ES-I3 (cell line): ENCODE measurements around the gene ZNF787.
A peak's percentile ranks its signal among the peaks of the same experiment; 100 is the strongest.

ENCODE experiments used
- H3K36me3 ChIP-seq: 2 replicates; pipeline ENCODE4 v1.6.1; 2013; ENCODE audit warnings: mild to moderate bottlenecking, low read length, control low read depth, moderate library complexity; ENCODE audit not compliant: insufficient read depth
- H3K4me1 ChIP-seq: 2 replicates; pipeline ENCODE4 v1.6.1; 2013; ENCODE audit warnings: mild to moderate bottlenecking, control low read depth, low read length; ENCODE audit not compliant: insufficient read depth
- H3K9ac ChIP-seq: 2 replicates; pipeline ENCODE4 v1.6.1; 2013; ENCODE audit warnings: low read depth, mild to moderate bottlenecking, low read length, moderate library complexity
- H3K9me3 ChIP-seq: 2 replicates; pipeline ENCODE4 v1.6.1; 2013; ENCODE audit warnings: mild to moderate bottlenecking, low read length, moderate library complexity; ENCODE audit not compliant: control insufficient read depth, insufficient read depth

The ZNF787 gene

GRCh38 chr19:56139847-56140582 lies 18.9 kb upstream of the ZNF787 start:
- Histone ChIP-seq H3K4me1 (peaks cover 5% of the 10 kb centered on the region), H3K9ac (peak overlapping the region; percentile 29), H3K9me3 (no peaks in the 10 kb centered on the region), H3K36me3 (no peaks in the 10 kb centered on the region)

- H3K4me1 ChIP-seq: peaks cover 5% of the 10 kb centered on the region
- H3K9ac ChIP-seq: no peak overlapping the region
- no peaks in the 10 kb centered on the region for H3K36me3 ChIP-seq
- no peaks in the 10 kb centered on the region for H3K9me3 ChIP-seq
These were observed 17.0 kb upstream of the ZNF787 start for GRCh38 chr19:56138069-56138468.

- Histone ChIP-seq H3K9ac (no peak overlapping the region), H3K4me1 (peaks cover 5% of the 10 kb centered on the region), H3K9me3 (no peaks in the 10 kb centered on the region), H3K36me3 (no peaks in the 10 kb centered on the region)
These were observed 16.3 kb upstream of the ZNF787 start for GRCh38 chr19:56137405-56137804.

GRCh38 chr19:56136362-56136761 lies 15.3 kb upstream of the ZNF787 start:
- Histone ChIP-seq H3K9me3 (no peaks in the 10 kb centered on the region), H3K36me3 (no peaks in the 10 kb centered on the region), H3K4me1 (peaks cover 5% of the 10 kb centered on the region), H3K9ac (peak overlapping the region; percentile 32; the same call in 1 of the 2 replicates)

- no peaks in the 10 kb centered on the region for H3K36me3 ChIP-seq
- peaks cover 5% of the 10 kb centered on the region for H3K4me1 ChIP-seq
- no peak overlapping the region for H3K9ac ChIP-seq
- H3K9me3 ChIP-seq: no peaks in the 10 kb centered on the region
These were observed 13.5 kb upstream of the ZNF787 start for GRCh38 chr19:56134654-56134921.

- Histone ChIP-seq H3K36me3 (no peaks in the 10 kb centered on the region), H3K9ac (no peak overlapping the region), H3K9me3 (no peaks in the 10 kb centered on the region), H3K4me1 (peaks cover 5% of the 10 kb centered on the region)
These were observed 13.0 kb upstream of the ZNF787 start for GRCh38 chr19:56133858-56134653.

GRCh38 chr19:56132316-56132822 lies 11.3 kb upstream of the ZNF787 start:
- Histone ChIP-seq H3K36me3 (no peaks in the 10 kb centered on the region), H3K9me3 (no peaks in the 10 kb centered on the region), H3K9ac (no peak overlapping the region), H3K4me1 (peaks cover 5% of the 10 kb centered on the region)

GRCh38 chr19:56131651-56132050 lies 10.6 kb upstream of the ZNF787 start:
- H3K9me3 ChIP-seq: no peaks in the 10 kb centered on the region
- peaks cover 5% of the 10 kb centered on the region; the same call in 1 of the 2 replicates for H3K4me1 ChIP-seq
- H3K36me3 ChIP-seq: no peaks in the 10 kb centered on the region
- no peak overlapping the region for H3K9ac ChIP-seq

GRCh38 chr19:56130006-56130405 lies 8.9 kb upstream of the ZNF787 start:
- Histone ChIP-seq H3K36me3 (no peaks in the 10 kb centered on the region), H3K9ac (no peak overlapping the region), H3K4me1 (no peaks in the 10 kb centered on the region), H3K9me3 (no peaks in the 10 kb centered on the region)

- Histone ChIP-seq H3K9me3 (no peaks in the 10 kb centered on the region), H3K9ac (no peak overlapping the region), H3K36me3 (no peaks in the 10 kb centered on the region), H3K4me1 (no peaks in the 10 kb centered on the region)
These were observed 6.1 kb upstream of the ZNF787 start for GRCh38 chr19:56126983-56127780.

GRCh38 chr19:56125806-56126590 lies 4.9 kb upstream of the ZNF787 start:
- Histone ChIP-seq H3K4me1 (no peaks in the 10 kb centered on the region), H3K36me3 (no peaks in the 10 kb centered on the region), H3K9ac (no peak overlapping the region), H3K9me3 (no peaks in the 10 kb centered on the region)

- Histone ChIP-seq H3K9me3 (no peaks in the 10 kb centered on the region), H3K9ac (no peak overlapping the region), H3K36me3 (no peaks in the 10 kb centered on the region)
These were observed 3.5 kb upstream of the ZNF787 start for GRCh38 chr19:56124578-56124977.

GRCh38 chr19:56123266-56123891 lies 2.3 kb upstream of the ZNF787 start:
- H3K9me3 ChIP-seq: no peaks in the 10 kb centered on the region
- H3K4me1 ChIP-seq: 0 out of 2 replicates have a peak, but pooled peaks cover 2% of the 10 kb centered on the region
- no peak overlapping the region for H3K9ac ChIP-seq
- H3K36me3 ChIP-seq: no peaks in the 10 kb centered on the region

More at GRCh38 chr19:56124578-56124977, 3.5 kb upstream of the ZNF787 start:
- H3K4me1 ChIP-seq: no peaks in the 10 kb centered on the region
